OCI-LY3 (cell line): Measurements from ENCODE around the gene SOX13.

Experiments
- EZH2phosphoT487 ChIP-seq: fragments of 200-600 bp; shearing (Covaris generic); IDR thresholded peaks from 2 replicates; pipeline ENCODE4 v1.6.1; 2018; ENCODE audit warnings: antibody characterized with exemption, mixed run types, low read depth
- TF ChIP-seq, protein P1 (sequence below): fragments of 200-600, 300-600 bp; sonication (generic); IDR thresholded peaks from 2 replicates; pipeline ENCODE4 v1.5.1; 2014; ENCODE audit warnings: antibody characterized with exemption, low read length, low read depth

DNA sequence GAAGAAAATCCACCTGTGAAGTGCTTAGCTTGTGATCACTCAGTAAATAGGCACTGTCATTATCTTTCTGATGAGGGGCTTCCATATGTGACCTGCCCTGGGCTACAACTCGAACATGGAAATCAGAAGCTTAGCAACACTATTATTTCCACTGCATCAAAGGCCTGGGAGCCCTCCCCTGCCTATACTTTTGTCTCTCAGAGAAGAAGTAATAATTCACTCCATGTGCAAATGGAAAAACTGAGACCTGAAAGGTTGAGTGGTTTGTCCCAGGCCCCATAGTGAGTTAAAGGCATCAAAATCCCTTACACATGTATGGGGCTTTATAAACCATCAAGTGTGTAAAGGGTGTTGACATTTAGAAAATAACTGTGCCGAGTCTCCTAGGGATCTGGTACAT lies 20.9 kb downstream of the SOX13 start:
- TF ChIP-seq, protein P1, sequence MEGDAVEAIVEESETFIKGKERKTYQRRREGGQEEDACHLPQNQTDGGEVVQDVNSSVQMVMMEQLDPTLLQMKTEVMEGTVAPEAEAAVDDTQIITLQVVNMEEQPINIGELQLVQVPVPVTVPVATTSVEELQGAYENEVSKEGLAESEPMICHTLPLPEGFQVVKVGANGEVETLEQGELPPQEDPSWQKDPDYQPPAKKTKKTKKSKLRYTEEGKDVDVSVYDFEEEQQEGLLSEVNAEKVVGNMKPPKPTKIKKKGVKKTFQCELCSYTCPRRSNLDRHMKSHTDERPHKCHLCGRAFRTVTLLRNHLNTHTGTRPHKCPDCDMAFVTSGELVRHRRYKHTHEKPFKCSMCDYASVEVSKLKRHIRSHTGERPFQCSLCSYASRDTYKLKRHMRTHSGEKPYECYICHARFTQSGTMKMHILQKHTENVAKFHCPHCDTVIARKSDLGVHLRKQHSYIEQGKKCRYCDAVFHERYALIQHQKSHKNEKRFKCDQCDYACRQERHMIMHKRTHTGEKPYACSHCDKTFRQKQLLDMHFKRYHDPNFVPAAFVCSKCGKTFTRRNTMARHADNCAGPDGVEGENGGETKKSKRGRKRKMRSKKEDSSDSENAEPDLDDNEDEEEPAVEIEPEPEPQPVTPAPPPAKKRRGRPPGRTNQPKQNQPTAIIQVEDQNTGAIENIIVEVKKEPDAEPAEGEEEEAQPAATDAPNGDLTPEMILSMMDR: no peak
- no peak for TF ChIP-seq EZH2phosphoT487
